HT-29 (cell line): ENCODE measurements around the gene TRABD2B. TPM values are rescaled to one million over a fixed set of nuclear protein-coding genes. Genes with fewer than 3 reads are reported as not detected.

ENCODE experiments used
- DNase-seq: peaks from one replicate; pipeline ENCODE4 v3.0.0-alpha.2; 2015; ENCODE audit warnings: low spot score
- total RNA-seq: library from RNA; depleted of rRNA; stranded (reverse); fragments of >200 nt; shearing (Covaris generic); gene quantifications from 2 replicates; pipeline ENCODE4 v1.2.3, GENCODE V29; 2014

Gene TRABD2B
- total RNA-seq, 1 experiment from 2014 or later = 0.05 TPM

GRCh38 chr1:47993416-47993740, 3.8 kb downstream of the TRABD2B start:
- no peak for DNase-seq

DNA sequence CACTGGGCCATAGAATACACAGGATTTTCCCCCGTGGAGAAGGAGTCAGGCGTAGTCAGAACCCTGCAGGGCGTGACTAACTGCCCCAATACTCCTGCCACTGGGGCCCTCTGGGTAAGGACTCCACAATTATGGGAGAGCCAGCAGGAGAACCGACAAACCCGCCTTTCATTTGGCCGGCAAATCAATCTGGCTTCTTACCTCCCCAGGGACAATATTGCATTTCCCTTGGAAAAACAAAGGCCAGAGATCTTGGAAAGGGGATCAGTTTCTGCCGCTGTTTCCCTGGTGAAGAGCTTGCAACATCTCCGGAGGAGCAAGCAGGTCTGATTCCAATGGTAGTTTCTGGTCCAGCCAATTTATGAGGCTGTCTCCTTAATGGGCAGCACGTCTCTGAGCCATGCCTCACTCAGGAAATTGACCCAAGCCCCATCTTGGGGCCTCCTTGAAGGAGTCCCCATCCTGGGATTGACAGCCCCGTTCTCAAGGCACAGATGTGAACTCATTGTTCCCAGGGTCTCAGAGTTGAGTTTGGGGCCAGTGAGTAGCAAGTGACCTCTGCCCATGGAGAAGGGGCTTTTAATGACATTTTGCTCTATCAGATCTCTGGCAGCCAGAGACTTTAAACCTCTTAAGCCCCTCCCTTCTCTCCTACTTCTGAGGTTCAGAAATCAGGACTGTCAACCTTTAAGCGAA, 4.3 kb downstream of the TRABD2B start:
- DNase-seq = no peak

DNA sequence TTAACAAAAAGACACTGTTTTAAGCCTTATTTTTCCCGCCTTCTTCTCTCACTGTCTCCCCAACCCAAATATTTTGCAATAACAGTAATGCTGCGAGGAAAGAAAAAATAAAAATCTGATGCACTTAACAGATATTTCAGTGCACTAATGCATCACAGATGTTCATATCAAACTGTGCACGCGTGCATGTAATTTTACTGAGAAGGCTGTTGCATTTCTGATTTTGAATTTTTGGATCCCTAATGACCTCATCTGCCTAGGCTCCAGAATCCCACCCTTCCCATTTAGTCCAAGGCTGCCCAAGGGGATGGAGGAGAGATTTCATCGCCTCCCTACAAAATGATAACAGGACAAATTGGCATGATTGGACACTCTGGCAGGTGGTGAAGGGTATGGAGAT, 5.5 kb downstream of the TRABD2B start:
- no peak for DNase-seq

- DNase-seq = no peak
Observed at GRCh38 chr1:47991187-47991586, 6.0 kb downstream of the TRABD2B start.

- DNase-seq = no peak
Observed at GRCh38 chr1:47990286-47990685, 6.9 kb downstream of the TRABD2B start.

DNA sequence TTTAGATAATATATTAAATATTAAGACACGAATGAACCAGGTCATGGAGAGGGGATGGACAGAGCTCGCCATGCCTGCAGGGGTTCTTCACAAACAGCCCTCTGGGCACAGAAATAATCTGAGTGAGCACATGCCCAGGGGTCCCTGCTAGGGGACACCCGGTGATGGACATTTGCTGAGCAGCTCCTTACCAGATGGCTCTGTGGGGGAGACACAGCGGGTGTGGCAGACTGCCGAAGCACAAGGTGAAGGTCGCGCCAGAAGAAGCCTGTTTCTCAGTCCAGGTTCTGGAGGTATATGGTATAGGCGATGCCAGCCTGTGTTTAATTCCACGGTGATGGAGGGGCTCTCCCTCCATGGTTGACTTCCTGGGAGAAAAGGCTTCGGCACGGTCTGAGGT, 9.6 kb downstream of the TRABD2B start:
- no peak for DNase-seq

DNA sequence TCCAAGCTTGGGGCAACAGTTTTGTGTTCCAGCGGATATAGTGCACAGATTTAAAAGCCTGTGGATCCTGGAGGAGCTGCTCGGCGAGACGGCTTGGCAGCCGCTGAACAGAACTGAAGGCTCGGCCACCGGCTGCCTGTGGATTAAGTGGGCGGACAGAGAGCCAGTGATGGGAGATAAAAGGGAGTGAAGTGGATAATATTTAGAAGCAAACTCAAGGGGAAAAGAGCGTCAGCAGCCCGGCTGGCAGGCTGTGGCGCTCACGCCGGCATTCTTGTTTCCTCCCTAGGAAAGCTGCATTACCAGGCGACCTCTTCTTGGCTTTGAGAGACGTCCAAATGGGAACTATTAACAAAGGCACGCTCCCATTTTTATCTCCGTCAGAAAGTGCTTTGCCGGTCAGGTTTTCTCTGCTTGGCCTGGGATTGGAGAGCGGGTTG, 10.4 kb downstream of the TRABD2B start:
- no peak for DNase-seq

DNA sequence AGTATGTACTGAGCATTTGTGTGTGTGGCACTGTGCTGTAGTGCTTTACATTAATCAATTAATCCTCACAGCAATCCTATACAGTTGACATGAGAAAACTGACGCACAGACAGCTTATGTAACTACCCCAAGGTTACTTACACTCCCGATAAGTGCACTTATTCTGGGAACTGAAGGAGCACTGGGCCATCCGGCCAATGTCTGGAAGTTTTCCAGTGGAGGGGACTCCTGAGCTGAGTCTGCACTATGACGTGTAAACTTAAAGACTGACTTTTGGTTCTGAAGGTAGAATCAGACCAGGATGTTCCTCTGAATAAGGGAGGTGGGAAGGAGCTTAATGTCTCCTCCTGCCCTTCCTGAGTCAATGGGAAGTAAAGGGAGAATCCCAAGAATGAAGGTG, 12.2 kb downstream of the TRABD2B start:
- no peak for DNase-seq

GRCh38 chr1:47984175-47984789, 12.9 kb downstream of the TRABD2B start:
- no peak for DNase-seq

GRCh38 chr1:47983691-47984090, 13.5 kb downstream of the TRABD2B start:
- no peak for DNase-seq

GRCh38 chr1:47981667-47982350, 15.4 kb downstream of the TRABD2B start:
- DNase-seq = no peak

- no peak for DNase-seq
Observed at GRCh38 chr1:47980501-47980900, 16.7 kb downstream of the TRABD2B start.

- no peak for DNase-seq
Observed at GRCh38 chr1:47979724-47980123, 17.5 kb downstream of the TRABD2B start.

GRCh38 chr1:47978486-47978885, 18.7 kb downstream of the TRABD2B start:
- no peak for DNase-seq

DNA sequence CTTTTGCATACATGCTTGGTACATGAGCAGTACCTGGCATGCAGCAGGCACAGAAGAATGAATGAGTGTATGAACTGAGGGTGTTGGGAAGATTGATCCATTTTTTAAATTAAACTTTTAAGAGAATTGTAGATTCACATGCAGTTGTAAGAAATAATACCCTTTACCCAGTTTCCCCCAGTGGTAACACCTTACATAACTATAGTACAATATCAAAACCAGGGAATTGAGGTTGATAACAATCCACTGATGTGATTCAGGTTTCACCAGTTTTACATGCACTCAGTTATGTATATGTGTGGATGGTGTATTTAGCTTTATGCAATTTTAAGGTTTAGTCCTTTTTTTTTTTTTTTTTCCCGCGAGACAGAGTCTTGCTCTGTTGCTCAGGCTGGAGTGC, 20.5 kb downstream of the TRABD2B start:
- DNase-seq = no peak

DNA sequence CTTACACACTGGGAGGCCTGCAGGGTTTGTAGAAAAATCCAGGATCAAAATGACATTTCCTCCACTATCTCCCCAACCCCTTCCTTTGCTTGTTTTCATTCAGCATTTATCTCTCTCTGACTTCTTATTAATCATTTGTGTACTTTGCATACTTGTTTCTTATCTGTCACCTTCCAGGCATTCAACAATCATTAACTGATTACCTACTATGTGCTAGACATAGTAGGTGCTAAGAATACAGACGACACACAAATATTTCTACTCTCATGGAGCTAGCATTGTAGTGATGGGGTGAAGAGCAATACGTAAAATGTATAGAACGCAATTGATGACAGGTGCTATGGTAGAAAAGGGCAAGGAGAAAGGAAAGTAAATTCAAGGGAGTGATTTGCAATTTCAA, 20.9 kb downstream of the TRABD2B start:
- no peak for DNase-seq

- DNase-seq = no peak
Observed at GRCh38 chr1:47975302-47975921, 21.8 kb downstream of the TRABD2B start.

DNA sequence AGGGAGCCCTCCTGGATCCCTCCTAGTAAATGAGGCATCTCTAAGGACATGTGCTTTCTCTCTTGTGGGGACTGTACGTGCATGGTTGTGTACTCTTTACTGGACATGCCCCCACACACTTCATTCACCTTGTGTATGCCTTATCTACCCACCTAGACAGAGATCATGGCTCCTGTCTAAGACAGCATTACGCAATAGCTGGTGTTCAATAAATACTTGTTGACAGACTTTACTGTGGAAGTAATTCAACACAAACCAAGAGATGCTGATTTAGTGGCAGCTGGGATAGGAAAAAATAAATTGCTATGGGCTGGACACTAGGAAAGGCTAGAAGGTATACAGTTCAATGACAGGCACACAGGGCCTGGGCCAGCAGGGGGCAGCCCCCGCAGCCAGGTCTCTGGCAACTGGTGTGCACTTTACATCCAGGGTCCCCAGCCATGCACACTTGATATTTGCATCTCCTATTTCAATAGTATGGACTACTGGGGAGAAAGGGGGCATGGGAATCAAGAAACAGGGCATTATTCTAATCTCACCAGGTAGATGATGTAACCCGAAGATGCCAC, 24.2 kb downstream of the TRABD2B start:
- DNase-seq = peak; percentile 28

GRCh38 chr1:47971385-47972160, 25.6 kb downstream of the TRABD2B start:
- DNase-seq = no peak

GRCh38 chr1:47970882-47971281, 26.3 kb downstream of the TRABD2B start:
- no peak for DNase-seq

DNA sequence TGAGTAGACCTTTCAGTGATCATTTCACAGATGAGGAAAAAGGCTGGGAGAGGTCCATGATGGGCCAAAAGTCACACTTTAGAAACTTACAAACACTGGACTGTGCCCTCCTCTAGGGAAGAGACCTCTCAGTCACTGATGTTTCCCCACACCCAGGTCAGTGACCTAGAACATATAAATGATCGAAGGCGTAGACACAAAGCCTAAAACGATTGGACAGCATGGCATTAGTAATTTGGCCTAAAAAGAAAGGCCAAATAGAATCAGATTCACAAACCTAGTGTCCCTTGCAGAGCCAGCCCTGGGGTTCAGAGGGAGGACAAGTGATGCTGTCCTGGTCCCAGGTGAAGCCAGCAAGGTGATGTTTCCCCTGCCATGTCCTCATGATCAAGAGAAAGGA, 27.7 kb downstream of the TRABD2B start:
- DNase-seq = no peak

DNA sequence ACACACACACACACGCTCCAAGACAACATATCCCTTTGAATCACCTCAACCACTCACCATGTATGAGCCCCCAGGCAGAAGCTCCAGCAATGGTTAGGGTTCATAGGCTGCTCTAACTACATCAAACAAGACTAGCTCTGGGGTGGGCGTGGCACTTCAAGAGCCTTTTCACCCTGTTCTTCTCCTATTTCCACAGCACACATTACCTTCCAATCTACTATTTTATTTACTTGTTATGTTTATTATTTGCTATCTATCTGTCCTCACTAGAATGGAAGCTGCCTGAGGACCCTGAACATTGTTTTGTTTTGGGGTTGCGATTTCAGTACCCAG, 28.7 kb downstream of the TRABD2B start:
- DNase-seq = no peak
